Mononuclear cell (primary cell): Measurements from ENCODE around the gene SNAP25. TPM values are rescaled to one million over a fixed set of nuclear protein-coding genes. Genes with fewer than 3 reads are reported as not detected.

Experiments used
- H3K27me3 ChIP-seq: 2 replicates; pipeline ENCODE4 v1.6.0; 2011; ENCODE audit warnings: low read length, control low read depth; ENCODE audit not compliant: insufficient read depth
- H3K4me1 ChIP-seq: 2 replicates; pipeline ENCODE4 v1.5.1; 2011; ENCODE audit warnings: mild to moderate bottlenecking, low read length, control low read depth; ENCODE audit not compliant: insufficient read depth
- H3K4me3 ChIP-seq: 2 replicates; pipeline ENCODE4 v1.5.1; 2011; ENCODE audit warnings: mild to moderate bottlenecking, low read length, moderate library complexity
- H3K9me3 ChIP-seq: 2 replicates; pipeline ENCODE4 v1.5.1; 2011; ENCODE audit warnings: low read depth, mild to moderate bottlenecking, control low read depth, low read length
- total RNA-seq: library from RNA; depleted of rRNA; stranded (reverse); fragments of >200 nt; gene quantifications from one replicate; pipeline ENCODE4 v1.2.3, GENCODE V29; 2012

Gene SNAP25
- total RNA-seq, 1 donor, result not detected

DNA sequence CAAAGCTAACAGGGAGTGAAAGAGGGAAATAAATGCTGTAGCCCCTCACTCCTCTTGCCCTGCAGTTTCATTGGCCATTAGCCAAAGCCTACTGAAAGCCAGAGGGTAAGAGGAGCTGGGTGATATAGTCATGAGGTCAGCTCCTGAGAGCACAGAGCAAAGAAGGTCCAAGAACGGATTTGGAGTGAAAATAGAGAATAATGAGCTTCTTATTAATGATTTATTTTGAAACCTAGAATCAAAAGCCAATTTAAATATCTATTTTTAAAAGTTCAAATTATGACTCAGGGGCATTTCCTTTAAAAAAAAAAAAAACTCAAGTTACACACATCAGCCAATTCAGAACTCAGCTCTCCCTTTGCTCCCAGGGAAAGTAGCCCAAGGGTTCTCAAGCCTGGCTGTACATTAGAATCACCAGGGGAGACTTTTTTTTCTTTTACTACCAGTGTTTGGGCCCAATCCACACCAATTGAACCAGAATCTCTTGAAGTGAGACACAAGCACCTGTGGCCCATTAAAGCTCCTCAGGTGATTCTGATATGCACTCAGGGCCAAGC is 79.1 kb downstream of the SNAP25 start:
- H3K4me1 ChIP-seq, result no peaks in the 10 kb centered on the region
- no peaks in the 10 kb centered on the region for H3K9me3 ChIP-seq
- H3K4me3 ChIP-seq, result no peak overlapping the region
- H3K27me3 ChIP-seq, result no peaks in the 10 kb centered on the region

DNA sequence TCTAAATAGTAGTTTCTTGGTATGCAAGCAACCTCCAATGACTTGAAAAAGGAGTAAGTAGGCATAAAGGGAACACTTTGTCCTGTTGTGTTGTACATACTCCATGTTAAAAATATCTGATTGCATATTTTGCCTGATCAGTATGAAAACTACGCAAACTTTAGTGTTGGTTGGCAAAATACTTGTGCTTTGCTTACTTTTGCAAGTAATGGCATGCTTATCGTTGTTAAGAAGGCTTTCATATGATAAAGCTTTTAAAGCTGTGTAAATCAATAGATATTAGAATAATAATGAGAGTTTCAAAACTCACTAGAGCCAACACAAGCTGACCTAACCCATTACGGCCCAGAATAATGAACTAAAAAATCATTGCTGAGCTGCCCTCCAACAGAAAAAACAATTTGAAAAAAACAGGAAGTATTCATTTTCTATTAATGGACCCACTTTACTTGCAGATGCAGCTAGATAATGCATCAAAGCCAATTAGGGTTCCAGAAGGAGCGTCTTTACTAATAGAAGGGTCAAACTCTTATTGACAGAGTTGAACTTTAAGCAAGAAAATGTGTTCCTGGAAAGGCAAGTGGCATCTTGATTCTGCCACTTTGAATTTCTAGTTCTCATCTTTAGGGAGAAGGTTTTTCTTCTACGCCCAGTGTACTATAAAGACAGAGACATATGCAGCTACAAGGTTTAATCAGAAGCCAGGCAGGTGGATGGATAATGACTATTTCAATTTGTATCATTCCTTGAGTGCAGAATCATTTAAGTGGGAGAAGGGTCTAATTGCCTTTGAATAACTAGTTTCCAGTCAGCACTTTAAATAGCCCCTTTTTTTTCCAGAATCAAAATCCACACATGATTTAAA is 82.2 kb downstream of the SNAP25 start:
- Histone ChIP-seq H3K9me3 (no peaks in the 10 kb centered on the region), H3K27me3 (no peaks in the 10 kb centered on the region), H3K4me3 (no peak overlapping the region), H3K4me1 (no peaks in the 10 kb centered on the region)

DNA sequence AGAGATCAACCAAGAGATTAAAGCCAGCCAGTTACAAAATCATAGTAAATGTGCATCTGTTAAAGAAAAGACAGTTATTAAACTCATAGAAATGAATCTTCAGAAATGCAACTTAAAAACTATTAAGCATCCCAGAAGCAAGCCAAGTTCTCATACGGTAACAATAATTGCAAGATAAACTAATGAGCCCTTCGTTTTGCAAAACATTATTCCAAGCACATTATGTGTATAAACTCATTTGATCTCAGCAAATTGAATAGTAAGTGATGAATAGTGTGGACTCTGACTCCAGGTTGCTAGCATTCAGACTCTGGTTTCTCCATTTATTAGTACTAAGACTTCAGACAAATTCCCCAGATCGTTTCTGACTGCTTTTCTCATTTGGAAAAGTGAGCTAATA is 85.2 kb downstream of the SNAP25 start:
- no peaks in the 10 kb centered on the region for H3K27me3 ChIP-seq
- H3K4me3 ChIP-seq, result no peak overlapping the region
- no peaks in the 10 kb centered on the region for H3K9me3 ChIP-seq
- H3K4me1 ChIP-seq, result peaks cover 10% of the 10 kb centered on the region

DNA sequence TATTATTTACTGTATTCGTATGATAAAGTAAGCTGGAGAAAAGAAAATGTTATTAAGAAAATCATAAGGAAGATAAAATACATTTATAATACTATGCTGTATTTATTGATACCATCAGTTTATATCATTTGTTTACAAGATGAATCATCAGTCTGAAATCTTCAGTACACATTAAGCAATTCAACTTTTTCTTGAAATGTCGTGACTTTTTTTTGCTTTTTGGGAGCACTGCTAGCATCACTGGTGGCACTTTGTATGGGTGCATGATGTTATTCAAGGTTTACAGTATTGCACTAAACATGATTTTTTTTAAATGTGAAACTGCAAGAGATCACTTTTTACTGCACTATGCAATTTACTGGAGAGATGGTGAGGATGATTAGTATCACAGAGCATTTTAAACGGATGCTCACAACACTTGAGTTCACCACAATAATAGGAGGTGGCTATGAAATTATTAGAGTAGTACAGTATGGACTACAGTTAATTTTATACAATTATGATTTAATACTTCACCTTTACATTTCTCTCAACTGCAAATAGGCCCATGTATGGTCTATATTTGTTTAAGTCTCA is 85.9 kb downstream of the SNAP25 start:
- peaks cover 1% of the 10 kb centered on the region for H3K27me3 ChIP-seq
- no peaks in the 10 kb centered on the region for H3K9me3 ChIP-seq
- peaks cover 10% of the 10 kb centered on the region for H3K4me1 ChIP-seq
- H3K4me3 ChIP-seq, result no peak overlapping the region

DNA sequence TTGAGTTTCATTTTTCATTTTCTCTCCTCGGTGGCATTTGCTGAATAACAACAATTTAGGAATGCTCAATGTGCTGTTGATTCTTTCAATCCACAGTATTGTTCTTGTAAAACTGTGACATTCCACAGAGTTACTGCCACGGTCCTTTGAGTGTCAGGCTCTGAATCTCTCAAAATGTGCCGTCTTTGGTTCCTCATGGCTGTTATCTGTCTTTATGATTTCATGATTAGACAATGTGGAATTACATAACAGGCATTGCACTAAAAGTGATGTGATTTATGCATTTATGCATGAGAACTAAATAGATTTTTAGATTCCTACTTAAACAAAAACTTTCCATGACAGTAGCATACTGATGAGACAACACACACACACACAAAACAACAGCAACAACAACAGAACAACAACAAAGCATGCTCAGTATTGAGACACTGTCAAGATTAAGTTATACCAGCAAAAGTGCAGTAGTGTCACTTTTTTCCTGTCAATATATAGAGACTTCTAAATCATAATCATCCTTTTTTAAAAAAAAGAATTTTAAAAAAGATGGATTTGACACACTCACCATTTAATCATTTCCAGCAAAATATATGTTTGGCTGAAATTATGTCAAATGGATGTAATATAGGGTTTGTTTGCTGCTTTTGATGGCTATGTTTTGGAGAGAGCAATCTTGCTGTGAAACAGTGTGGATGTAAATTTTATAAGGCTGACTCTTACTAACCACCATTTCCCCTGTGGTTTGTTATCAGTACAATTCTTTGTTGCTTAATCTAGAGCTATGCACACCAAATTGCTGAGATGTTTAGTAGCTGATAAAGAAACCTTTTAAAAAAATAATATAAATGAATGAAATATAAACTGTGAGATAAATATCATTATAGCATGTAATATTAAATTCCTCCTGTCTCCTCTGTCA is 88.1 kb downstream of the SNAP25 start:
- peaks cover 4% of the 10 kb centered on the region for H3K27me3 ChIP-seq
- no peak overlapping the region for H3K4me3 ChIP-seq
- no peaks in the 10 kb centered on the region for H3K9me3 ChIP-seq
- H3K4me1 ChIP-seq, result peaks cover 10% of the 10 kb centered on the region

DNA sequence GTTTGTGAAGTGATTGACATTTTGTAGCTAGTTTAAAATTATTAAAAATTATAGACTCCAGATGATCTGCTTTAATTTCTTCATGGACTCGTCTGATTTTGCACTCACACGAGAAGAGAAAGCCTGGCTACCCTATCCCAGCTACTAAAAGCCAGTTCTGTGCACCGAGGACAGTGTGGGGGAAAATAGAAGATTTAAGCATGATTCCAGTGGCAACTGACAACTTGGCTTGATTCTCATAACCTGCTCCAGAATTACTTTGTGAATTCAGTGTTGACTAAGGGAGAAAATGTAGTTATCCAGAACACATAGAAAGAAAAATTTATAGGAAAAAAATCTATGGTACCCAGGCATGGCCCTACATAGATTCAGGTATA is 88.7 kb downstream of the SNAP25 start:
- Histone ChIP-seq H3K4me3 (no peak overlapping the region), H3K9me3 (no peaks in the 10 kb centered on the region), H3K27me3 (peaks cover 4% of the 10 kb centered on the region), H3K4me1 (peaks cover 10% of the 10 kb centered on the region)

DNA sequence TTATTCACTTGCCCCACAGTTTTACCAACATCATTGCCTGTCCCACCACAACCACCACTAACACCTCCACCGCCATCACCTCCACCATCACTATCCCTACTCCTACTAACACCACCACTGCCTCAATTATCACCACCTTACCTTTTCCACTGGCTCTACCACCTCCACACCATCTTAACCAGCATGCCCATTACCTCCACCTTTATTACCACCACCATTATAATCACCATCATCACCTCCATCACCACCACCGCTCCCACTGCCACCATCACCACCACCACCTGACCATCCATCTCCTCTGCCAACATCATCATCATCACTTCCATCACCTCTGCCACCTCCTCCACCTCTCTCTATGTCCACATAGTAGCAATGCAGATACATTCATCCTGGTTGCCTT is 90.0 kb downstream of the SNAP25 start:
- H3K4me1 ChIP-seq, result peaks cover 10% of the 10 kb centered on the region
- no peaks in the 10 kb centered on the region for H3K9me3 ChIP-seq
- peaks cover 4% of the 10 kb centered on the region for H3K27me3 ChIP-seq
- no peak overlapping the region for H3K4me3 ChIP-seq

DNA sequence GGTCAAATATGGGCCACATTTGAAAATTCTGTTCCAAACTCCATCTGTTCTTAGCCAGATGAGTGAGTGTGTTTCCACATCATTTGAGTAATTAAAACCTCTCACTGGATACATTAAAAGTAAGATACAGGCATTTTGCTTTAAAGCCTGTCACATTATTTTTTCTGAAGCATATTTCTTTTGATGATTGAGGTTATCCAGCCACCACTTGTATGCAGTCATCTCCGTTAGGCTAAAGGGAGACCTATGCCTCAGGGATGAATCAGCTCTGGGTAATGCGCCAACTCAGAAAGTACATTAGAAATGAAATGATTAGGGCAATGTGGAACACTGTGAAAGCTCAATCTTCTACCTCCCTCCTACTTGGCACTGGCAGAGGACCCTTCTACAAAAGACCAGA is 90.7 kb downstream of the SNAP25 start:
- peaks cover 10% of the 10 kb centered on the region for H3K4me1 ChIP-seq
- H3K9me3 ChIP-seq, result no peaks in the 10 kb centered on the region
- no peak overlapping the region for H3K4me3 ChIP-seq
- H3K27me3 ChIP-seq, result peaks cover 4% of the 10 kb centered on the region

DNA sequence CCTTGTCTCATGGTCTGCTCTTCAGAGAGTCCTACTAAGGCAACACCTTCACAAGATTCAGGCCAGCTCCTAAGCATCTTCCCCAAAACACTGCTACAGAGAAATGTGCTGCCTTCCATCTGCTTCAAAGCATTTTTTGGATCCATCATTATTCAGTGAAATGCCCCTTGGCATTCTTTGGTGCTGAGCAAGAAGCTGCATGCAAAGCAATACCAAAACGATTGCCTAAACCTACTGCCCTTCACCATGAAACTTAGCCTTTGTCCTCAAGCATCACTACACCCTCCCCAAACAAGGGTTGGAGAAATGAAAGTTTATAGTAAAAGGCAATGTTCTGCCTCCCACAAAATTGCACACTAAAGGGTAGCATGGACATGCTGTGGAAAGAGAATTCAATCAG is 93.5 kb downstream of the SNAP25 start:
- Histone ChIP-seq H3K4me3 (no peak overlapping the region), H3K27me3 (peaks cover 4% of the 10 kb centered on the region), H3K9me3 (no peaks in the 10 kb centered on the region), H3K4me1 (peaks cover 4% of the 10 kb centered on the region)

DNA sequence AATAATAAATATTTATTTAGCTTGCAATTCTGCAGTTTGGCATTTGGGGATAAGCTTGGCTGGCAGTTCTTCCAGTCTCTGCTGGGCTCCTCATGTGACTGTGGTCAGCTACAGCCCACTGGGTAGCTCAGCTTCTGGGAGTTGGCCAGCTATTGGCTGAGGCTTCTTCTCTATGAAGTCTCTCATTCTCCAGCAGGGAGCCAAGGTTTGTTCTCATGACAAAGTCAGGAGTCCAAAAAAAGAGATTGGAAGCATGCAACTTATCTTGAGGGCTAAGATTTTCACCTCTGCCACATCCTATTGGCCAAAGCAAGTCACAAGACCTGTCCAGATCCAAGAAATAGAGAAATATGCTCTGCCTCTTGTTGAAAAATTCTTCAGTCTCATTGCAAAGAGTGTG is 94.6 kb downstream of the SNAP25 start:
- H3K9me3 ChIP-seq, result no peaks in the 10 kb centered on the region

DNA sequence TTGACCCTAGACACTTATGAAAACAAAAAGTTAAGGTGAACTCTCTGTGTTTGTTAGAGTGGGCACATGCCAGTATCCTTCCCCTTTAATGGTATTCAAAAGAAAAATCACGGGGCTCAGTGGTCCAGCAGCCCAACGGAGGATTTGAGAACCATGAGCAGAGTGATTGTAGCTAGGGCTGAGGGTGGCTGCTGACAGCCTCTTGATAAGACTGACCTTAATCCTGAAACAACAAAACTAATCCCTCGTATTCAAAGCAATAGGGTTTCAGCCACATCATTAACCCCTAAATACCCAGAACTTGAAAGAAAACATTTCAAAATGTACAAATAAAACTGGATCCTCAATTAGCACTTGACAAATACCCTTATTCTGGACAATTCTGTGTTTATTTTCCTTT is 95.1 kb downstream of the SNAP25 start:
- H3K4me1 ChIP-seq, result peaks cover 9% of the 10 kb centered on the region
- H3K27me3 ChIP-seq, result peaks cover 4% of the 10 kb centered on the region
- H3K4me3 ChIP-seq, result no peak overlapping the region
- H3K9me3 ChIP-seq, result no peaks in the 10 kb centered on the region

More for the DNA sequence above, 94.6 kb downstream of the SNAP25 start:
- Histone ChIP-seq H3K27me3 (peaks cover 4% of the 10 kb centered on the region), H3K4me1 (peaks cover 7% of the 10 kb centered on the region), H3K4me3 (no peak overlapping the region)

DNA sequence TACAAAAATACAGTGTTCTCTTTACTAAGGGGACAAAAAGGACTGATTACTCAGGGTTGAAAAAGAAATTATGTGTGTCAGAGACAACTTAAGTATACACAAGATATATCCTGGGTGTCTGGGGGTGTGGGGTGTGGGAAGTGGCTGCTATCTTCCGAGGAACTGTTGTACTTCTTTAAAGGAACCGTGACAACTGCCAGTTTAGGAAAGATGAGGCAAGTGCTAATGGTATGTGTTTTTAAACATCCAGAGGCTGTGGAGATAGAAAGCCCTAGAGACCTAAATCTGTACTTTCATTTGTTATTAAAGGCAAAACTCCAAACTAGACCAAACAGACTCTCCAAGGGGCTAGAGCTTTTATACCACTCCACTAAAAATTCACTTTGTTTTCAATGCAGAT is 95.6 kb downstream of the SNAP25 start:
- no peaks in the 10 kb centered on the region for H3K9me3 ChIP-seq
- no peak overlapping the region for H3K4me3 ChIP-seq

DNA sequence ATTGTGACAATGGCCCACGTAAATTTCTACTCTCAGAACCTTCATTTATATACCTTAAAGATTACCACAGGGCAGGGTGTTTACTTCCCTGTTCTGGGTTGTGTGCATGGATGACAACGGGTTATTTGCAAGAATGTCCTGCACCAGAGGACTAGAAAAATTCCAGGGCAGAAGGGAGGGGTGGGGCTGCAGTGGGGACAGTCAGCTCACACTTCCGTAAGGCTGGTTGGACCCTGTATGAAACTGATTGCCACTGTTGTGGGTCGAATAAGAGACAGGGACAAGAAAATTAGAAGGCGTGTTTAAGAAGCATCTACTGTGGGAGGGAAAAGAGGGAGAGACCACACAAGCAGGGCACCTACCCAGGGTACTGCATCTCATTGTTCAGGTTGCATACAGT is 96.5 kb downstream of the SNAP25 start:
- Histone ChIP-seq H3K9me3 (no peaks in the 10 kb centered on the region), H3K4me1 (peaks cover 11% of the 10 kb centered on the region), H3K27me3 (no peaks in the 10 kb centered on the region), H3K4me3 (no peak overlapping the region)

More for the DNA sequence above, 95.6 kb downstream of the SNAP25 start:
- Histone ChIP-seq H3K27me3 (peaks cover 4% of the 10 kb centered on the region), H3K4me1 (peaks cover 11% of the 10 kb centered on the region)

DNA sequence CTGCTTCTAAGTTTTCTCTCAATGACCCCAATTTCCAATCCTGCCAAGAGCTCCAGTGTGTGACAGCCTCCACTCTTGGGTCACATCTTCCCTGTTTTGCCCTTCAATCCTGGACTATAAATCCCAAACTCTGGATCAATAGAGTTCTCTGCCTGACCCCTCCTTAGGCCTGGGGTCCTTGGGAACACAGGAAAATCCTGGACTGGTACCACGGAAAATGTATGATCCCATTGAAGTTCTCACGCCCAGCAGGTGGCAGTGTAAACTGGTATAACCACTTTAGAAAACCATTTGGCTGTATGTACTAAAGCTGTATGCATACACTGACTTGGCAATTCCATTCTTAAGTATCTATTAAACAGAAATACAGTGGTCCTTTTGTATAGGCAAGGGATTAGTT is 98.0 kb downstream of the SNAP25 start:
- Histone ChIP-seq H3K9me3 (no peaks in the 10 kb centered on the region), H3K4me3 (no peak overlapping the region), H3K27me3 (no peaks in the 10 kb centered on the region), H3K4me1 (peaks cover 11% of the 10 kb centered on the region)
